T-helper 1 cell treated with Interleukin-12 subunit alpha and Interleukin-12 subunit beta and Interleukin-4 antibody, amounts not matched to agents 30 ng/mL and 1 ng/mL, for 36 hours (primary cell): Measurements from ENCODE around the gene SUSD1. TPM values are rescaled to one million over a fixed set of nuclear protein-coding genes. Genes with fewer than 3 reads are reported as not detected.
"Not testable (repeated sequence)": the region's sequence is repeated elsewhere in the genome, so short reads cannot be mapped to it uniquely, and the experiment has no call there.

Experiments used
- intact Hi-C: fragments of 100-400 bp; cut with micrococcal nuclease; formaldehyde crosslinking; loops from one replicate; pipeline ENCODE4 v1.15.1; 2024
- total RNA-seq: library from RNA; stranded (reverse); gene quantifications from 2 replicates; pipeline ENCODE4 v1.2.3, GENCODE V29; 2022

The SUSD1 gene
- total RNA-seq, 1 donor from 2014 or later: 23.7 TPM

DNA sequence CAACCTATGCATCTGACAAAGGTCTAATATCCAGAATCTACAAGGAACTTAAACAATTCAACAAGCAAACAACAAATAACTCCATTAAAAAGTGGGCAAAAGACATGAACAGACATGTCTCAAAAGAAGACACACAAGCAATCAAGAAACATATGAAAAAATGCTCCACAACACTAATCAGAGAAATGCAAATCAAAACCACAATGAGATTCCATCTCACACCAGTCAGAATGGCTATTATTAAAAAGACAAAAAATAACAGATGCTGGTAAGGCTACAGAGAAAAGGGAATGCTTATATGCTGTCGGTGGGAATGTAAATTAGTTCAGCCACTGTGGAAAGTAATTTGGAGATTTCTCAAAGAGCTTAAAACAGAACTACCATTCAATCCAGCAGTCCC, 41.3 kb downstream of the SUSD1 start:
- intact Hi-C loops: not testable (repeated sequence)

DNA sequence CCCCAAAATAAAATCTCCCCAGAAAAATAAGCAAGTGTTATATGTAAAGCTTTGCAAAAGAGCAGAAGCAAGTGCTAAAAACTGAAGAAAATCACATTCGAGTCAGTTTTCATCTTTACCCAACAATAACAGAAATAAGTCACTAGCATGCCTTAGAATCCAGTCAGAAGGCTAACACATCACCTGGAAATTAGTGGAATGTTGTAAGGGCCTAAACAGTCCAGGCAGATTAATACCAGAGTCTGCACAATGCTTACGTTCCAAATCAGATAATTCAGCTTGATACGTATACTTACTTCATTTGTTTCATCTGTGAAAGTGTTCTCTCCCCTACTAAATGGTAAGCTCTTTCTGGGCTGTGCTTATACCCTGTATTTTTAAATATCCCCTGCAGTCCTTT, 42.7 kb downstream of the SUSD1 start:
- intact Hi-C loops: no loop called here

DNA sequence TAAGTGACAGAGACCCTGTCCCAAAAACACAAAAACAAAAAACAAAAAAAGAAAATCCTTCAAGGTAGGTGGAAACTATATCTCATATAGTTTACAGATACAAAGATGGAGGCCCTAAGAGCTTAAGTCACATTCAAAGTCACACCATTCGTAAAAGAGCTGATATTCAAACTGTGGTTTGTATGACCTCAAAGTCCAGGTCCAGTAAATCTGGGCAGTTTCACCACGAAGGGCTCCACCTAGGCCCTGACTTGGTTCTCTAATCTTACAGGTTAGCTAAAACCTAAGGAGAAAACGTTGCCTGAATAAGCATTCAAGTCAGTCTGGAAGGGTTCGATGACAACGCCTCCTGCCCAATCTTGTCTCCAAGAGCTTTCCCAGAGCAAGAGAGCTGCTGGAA, 44.1 kb downstream of the SUSD1 start:
- intact Hi-C loops: no loop called here

DNA sequence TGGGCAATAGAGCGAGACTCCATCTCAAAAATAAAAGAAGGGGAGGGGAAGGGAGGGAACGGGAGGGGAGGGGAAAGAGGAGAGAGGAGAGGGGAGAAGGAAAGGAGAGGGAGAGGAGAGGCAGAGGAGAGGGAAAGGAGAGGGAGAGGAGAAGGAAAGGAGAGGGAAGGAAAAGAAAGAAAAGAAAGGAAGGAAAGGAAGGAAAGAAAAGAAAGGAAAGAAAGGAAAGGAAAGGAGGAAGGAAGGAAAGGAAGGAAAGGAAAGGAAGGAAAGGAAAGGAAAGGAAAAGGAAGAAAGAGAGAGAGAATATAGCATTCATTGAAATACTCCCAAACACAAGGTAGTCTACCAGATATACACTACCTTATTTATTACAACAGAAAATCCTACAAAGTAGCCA, 44.8 kb downstream of the SUSD1 start:
- intact Hi-C loops: no loop called here

DNA sequence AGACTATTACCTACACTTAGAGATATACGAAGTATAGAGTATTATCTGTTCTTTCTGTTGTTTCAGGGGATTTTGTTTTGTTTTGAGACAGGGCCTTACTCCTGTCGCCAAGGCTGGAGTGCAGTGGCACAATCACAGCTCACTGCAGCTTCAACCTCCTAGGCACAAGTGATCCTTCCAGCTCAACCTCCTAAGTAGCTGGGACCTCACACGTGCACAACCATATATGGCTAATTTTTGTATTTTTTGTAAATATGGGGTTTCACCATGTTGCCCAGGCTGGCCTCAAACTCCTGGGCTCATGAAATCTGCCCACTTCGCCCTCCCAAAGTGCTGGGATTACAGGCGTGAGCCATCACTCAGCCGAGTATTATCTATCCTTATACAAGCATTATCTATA, 45.9 kb downstream of the SUSD1 start:
- intact Hi-C loops: no loop called here

DNA sequence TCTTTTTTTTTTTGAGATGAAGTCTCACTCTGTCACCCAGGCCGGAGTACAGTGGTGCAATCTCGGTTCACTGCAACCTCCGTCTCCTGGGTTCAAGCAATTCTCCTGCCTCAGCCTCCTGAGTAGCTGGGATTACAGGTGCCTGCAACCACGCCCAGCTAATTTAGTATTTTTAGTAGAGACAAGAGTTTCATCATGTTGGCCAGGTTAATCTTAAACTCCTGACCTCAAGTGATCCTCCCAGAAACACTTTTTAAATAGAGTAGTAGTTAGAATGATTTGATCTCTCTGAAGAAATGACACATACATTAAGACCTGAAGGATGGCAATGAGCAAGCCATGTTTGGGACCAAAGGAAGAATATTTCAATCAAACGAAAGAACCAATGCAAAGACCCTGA, 46.7 kb downstream of the SUSD1 start:
- intact Hi-C loops: not testable (repeated sequence)

DNA sequence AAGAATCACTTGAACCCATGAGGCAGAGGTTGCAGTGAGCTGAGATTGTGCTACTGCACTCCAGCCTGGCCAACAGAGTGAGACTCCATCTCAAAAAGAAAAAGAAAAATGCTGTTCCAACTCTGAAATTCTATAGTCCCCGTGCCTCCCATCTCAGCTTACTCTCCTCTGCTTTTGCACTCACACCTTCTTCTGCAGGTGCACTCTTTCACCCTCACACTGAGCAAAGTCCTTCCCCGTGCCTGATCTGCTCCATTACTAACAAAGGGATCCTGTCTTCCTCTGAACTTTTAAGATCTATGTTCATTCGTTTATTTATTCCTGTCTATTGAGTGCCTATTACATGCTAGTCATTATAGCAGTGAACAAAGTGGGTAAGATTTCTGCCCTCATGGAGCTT, 47.8 kb downstream of the SUSD1 start:
- intact Hi-C loops: no loop called here

DNA sequence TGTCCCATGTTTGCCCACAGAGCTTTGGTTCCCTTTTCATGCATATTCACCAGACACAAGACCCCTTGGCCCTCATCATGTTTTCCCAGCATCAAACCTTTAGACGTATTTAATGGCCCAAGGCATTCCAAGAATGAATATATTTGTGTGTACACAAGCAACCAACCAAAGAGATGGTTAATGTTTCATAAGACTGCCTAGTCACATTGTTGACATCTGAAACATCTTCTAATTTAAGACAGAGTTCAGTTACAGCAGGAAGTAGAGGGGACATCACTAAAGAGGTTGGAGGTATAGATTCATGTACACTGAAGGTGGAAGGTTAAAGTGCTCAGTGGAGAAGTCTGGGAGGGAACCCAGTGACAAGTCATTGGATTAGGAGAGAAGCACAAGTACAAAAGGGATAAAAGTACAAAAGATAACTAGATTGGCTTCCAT, 49.1 kb downstream of the SUSD1 start:
- intact Hi-C loops: no loop called here

DNA sequence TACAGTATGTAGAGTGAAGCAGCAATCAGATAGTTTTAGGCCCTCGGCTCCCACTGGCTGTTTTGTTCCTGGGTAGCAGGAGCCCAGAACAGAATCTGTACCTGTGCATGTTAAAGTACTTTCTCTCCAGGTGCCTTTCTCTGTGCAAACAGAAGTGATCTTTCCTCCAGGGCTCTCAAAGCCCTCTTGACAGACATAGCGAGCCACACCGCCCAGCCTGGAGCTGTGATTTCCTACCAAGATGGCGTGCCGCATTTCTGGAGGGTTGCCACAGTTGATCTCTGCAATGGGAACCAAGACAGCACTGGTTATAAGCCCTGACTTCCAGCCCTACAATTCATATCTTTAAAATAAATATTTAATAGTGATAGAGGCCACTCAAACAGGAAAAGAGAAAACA, 50.9 kb downstream of the SUSD1 start:
- intact Hi-C loops: no loop called here

DNA sequence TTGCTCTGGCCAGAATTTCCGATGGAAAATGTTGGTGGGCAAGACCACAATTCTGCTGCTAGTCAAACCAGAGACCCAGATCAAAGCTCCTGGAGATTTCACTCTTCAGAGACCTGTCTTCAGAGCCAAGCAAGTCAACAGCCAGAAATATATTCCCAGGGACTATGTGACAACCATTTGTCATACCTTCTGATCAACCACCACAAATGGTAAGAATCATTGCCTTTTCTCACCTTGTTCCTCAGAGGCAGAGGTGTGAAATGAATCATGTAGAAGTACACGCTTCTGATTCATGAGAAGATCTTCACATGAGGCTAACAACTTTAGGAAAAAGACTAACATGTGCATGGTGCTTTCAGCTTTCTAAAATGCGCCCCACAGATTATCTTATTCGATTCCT, 53.5 kb downstream of the SUSD1 start:
- intact Hi-C loops: no loop called here

DNA sequence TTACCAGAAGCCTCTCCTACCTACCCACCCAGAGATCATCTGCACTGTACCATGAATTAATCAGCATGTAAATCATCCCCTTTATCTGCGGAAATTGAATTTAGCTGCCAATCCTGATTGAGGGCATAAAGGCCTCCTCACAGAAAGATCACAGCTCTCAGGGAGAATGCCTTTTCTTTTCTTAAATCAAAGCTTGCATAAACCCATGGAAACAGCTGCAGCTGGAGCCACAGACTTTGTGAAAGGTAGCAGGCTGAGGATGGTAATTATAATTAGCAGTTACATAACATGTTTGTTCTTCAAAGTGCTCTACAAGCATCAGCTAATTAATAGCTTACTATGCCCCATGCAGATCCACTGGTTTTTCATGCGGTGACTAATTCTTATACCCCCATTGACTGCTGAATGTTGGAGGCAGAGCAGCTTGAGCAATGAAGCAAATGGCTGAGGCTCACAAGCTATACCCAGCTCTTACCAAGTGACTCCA, 54.6 kb downstream of the SUSD1 start:
- intact Hi-C loops: no loop called here

DNA sequence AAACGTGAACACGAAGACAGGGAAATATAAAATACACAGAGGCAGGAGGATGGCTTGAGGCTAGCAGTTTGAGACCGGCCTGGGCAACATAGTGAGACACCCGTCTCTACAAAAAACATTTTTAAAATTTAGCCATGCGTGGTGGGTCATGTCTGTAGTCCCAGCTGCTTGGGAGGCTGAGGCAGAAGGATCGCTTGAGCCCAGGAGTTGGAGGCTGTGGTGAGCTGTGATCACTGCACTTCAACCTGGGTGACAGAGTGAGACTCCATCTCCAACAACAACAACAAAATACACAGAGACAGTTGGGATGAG, 55.1 kb downstream of the SUSD1 start:
- intact Hi-C loops: no loop called here

DNA sequence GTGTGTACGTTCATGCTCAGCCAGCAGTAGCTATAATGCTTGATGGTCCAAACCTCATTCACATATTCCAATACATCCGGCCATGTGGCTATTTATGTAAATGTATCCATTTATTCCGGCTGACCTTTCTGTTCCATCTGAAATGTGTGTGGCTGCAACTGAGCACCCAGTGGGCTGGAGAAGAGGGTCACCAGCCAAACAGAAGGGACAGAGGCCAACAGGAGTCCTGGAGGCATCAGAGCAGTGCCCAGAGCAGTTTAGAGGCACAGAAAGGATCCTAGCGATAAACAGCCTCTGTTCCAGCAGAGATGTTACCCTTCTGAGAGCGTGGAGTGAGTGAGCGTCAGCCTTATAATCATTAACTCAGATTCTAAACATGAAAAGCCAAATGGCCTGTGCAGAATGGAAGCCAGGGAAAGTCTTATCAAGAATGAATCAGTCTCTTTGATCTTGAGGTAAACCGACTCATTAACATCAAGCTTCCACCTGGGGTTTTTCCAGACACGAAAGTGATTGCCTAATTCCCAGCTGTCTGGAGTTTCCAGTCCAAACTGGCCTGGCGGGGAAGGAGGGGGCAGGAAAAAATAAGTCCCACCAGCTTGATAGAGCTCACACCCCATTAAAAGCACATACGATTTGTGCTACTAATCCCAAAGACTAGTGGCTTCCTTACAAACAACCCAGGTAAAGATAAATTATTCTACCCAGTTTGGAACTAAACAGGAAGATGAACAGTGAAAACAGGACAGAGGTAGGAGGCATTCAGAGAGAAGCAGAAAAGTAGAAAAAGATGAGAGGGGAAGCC, 55.7 kb downstream of the SUSD1 start:
- intact Hi-C loops: no loop called here

DNA sequence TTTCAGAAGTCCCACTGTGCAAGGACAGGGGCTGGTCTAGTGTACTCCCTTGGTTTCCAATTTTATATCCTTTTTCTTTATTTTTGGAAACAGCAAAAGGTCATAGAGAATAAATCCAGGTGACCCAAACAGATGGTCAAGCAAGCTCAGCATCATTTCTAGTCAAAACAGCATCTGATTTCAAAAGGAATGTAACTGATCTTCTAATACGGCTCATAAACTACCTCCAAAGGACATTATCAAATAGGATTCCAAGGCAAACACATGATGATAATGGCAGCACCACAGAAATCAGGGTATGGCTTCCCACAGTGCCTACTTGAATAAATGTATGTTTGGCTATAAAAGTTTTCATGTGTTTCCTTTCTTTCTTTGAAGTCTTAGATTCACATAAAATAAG, 57.1 kb downstream of the SUSD1 start:
- intact Hi-C loops: no loop called here

DNA sequence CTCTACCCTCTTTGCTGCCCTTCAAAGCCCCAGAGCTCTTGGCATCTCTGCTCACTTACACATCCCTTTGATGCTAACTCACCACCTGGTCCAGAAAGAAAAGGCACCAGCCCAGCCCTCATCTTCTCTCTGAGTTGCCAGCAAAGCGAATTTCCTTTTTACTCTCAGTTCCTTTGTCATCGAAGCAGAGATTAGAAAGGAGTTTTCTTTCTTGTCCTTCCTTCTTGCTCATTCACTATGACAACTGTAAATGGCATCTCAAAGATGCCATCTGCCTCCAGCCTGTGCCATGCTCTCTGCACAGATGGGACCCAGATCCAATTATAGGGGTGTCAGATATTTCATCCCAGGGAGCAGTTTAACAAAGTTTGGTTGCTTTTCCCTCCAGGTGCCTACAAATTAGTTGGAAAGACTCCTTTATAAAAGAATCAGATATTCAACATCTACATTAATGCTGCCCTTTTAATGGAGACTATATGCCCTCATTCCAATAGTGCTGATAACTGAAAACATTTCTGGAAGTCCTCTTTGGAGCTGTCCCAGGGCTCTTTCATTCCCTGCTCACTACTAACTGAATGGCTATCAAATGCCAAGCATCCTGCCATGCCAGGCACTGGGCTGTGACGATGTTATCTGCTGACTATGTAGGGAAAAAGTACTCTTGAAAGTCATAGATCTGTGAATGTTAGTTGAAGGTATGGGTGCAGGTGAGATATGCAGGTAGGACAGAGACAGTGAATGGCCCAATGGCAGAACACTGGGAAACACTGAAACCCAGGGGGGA, 58.9 kb downstream of the SUSD1 start:
- intact Hi-C loops: no loop called here

DNA sequence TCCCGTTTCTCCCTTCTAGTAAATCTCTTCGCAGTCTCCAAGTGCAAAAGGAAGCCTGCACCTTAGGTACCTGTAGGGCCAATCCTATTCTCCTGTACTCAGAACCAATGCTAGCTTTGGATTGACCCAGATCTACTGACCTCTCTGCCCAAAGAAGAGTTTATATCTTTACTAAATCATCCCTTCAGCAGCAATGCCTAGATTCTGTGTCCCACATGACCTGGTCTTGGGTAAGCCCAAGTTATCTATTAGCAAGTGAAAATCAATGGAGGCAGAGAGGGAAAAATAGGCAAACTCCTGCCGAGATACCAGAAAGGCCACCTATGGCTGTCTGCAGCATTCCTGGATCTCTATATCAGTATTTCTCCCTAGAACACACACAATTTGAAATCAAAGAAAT, 60.0 kb downstream of the SUSD1 start:
- intact Hi-C loops: no loop called here

DNA sequence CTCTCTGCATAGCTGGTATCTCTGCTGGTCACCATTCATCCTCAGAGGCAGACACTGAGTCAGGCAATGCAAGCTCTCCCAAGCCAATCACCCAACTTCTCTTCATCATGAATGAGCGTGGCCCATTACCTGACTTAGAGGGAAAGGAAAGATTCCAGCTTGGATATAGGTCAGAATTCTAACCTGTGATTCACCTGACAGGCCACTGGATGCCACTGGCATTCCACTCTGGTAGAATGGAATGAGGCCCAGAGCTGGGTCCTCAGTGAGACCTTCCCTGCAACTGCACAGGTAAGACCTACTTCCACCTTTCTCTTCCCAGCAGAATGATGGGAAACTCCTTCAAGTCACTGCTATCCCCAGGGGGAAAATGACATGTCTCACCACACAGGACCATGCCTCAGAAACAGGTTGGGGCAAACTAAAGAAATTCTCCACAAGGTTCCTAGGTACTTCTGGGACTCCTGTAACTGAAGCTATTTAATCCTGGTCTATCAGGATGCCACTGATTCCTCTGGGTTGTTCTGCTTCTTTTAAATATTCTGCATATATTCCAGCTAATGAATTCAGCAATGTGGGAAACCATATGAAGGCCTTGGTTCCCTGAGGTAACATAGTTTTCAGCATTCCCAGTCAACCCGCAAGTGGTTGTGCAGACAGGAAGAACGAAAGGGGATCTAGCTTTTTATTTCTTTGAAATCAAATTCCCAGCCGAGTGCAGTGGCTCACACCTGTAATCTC, 62.0 kb downstream of the SUSD1 start:
- intact Hi-C loops: loop anchor here (1.0 kb wide), 1 partner anchor 248 kb away; no protein-coding TSS in a partner anchor

DNA sequence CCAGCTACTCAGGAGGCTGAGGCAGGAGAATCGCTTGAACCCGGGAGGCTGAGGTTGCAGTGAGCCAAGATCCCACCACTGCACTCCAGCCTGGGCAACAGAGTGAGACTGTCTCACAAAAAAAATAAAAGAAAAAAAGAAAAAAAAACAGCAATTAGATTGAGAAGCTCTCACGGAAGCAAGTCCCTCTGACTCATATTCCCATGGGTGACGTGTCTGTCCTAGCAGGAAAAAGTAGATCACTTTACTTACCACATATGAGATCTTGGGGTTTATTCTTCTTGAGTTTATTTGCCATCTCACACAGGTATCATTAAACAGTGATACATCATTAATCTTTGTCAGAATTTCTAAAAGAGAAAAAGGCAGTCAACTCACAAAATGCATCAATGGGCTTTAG, 62.6 kb downstream of the SUSD1 start:
- intact Hi-C loops: no loop called here

DNA sequence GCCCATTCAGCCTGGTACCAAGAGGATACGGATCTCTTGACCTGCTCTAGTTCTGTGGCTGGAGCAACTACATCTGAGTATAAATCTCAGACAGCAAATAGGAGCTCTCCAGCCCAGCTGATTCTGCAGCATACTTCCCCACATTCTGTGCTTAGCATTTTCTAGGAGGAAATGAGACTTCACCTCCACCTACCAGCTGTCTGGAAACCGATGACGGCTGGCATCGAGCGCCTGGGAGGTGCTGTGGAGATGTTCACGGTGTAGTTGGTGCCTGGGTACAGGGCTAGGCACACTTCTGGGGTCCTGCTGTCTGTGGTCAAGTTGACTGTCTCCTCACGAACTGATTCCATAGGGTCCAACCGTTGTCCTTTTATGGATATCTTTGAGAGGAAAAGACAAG, 63.6 kb downstream of the SUSD1 start:
- intact Hi-C loops: no loop called here

DNA sequence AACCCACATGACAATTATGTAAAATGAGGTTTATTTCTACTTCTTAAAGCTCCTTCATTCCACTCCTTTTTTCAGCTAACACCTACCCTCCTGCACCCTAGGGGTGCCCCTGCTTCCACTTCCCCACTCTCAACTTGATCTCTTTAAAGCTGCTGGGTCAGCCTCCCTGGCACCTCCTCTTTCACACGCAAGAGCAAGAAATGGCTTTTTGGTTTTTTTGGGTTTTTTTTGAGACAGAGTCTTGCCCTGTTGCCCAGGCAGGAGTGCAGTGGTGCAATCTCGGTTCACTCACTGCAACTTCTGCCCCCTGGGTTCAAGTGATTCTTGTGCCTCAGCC, 64.4 kb downstream of the SUSD1 start:
- intact Hi-C loops: no loop called here

DNA sequence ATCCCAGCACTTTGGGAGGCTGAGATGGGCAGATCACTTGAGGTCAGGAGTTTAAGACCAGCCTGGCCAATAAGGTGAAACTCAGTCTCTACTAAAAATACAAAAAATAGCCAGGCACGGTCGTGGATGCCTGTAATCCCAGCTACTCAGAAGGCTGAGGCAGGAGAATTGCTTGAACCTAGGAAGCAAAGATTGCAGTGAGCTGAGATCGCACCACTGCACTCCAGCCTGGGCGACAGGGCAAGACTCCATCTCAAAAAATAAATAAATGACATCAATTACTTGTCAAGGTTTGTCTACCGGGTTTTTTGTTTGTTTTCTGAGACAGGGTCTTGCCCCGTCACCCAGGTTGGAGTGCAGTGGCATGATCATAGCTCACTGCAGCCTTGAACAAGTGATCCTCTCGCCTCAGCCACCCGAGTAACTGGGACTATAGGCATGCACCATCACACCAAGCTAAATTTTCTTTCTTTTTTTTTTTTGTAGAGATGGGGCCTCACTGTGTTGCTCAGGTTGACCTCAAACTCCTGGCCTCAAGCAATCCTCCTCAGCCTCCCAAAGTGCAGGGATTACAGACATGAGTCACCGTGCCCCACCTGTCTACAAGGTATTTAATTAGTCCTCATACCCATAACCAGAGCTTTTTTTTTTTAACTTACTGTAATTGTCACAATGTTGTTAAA, 64.9 kb downstream of the SUSD1 start:
- intact Hi-C loops: no loop called here

DNA sequence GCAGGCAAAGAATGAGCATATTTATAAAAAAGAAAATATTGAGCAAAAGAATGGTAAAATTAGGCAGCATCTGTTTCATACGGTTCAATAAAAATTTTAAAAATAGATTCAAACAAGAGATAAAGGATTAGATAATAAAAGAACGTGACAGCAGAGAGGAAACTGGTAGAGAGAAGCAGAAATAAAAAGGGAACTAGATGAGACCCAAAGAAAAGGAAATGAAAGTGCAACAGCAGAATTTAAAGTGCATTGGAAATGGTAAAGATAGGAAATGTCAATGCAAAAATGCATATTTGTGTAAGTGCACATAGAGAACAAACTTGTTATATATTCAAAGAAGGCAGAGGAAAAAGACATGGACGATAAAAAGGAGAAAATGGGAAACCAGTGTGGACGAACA, 70.2 kb downstream of the SUSD1 start:
- intact Hi-C loops: no loop called here
